RWPE2 (cell line): Measurements from ENCODE around the gene BOLA1.
A peak's percentile ranks its signal among the peaks of the same experiment; 100 is the strongest.
"Not testable (repeated sequence)": the region's sequence is repeated elsewhere in the genome, so short reads cannot be mapped to it uniquely, and the experiment has no call there.

Experiments
- ATAC-seq: fragments of 200-7000 bp; cut with Tn5 transposase; 3 replicates; pipeline ENCODE4 v1.9.1; 2021; ENCODE audit warnings: low read depth
- DNase-seq: peaks from one replicate; pipeline ENCODE4 v3.0.0-alpha.2; 2020; ENCODE audit warnings: low spot score
- H3K27ac ChIP-seq: fragments of 450-650 bp; 2 replicates; pipeline ENCODE4 v1.5.1; 2017; ENCODE audit warnings: mild to moderate bottlenecking; ENCODE audit not compliant: poor library complexity, severe bottlenecking
- H3K27me3 ChIP-seq: fragments of 250-450 bp; sonication (Bioruptor Pico); 2 replicates; pipeline ENCODE4 v1.5.1; 2021; ENCODE audit warnings: mild to moderate bottlenecking, moderate library complexity; ENCODE audit not compliant: insufficient read depth, poor library complexity, severe bottlenecking
- H3K36me3 ChIP-seq: fragments of 250-450 bp; sonication (Bioruptor Pico); 2 replicates; pipeline ENCODE4 v1.5.1; 2020; ENCODE audit warnings: low read depth, mild to moderate bottlenecking, moderate library complexity
- H3K4me1 ChIP-seq: fragments of 250-450 bp; sonication (Bioruptor Pico); 2 replicates; pipeline ENCODE4 v1.5.1; 2021; ENCODE audit warnings: mild to moderate bottlenecking, moderate library complexity; ENCODE audit not compliant: insufficient read depth, poor library complexity, severe bottlenecking
- H3K4me3 ChIP-seq: fragments of 250-450 bp; sonication (Bioruptor Pico); 2 replicates; pipeline ENCODE4 v1.5.1; 2021; ENCODE audit warnings: mild to moderate bottlenecking, moderate library complexity; ENCODE audit not compliant: severe bottlenecking
- H3K9me3 ChIP-seq: fragments of 250-450 bp; sonication (Bioruptor Pico); 2 replicates; pipeline ENCODE4 v1.5.1; 2021; ENCODE audit warnings: mild to moderate bottlenecking, moderate library complexity; ENCODE audit not compliant: severe bottlenecking
- CTCF ChIP-seq: fragments of 450-650 bp; IDR thresholded peaks from one replicate; pipeline ENCODE4 v1.5.1; 2017; ENCODE audit warnings: mild to moderate bottlenecking, moderate library complexity; ENCODE audit not compliant: poor library complexity, severe bottlenecking

Gene BOLA1

GRCh38 chr1:149899460-149900284, at the start of gene BOLA1:
Gene BOLA1 (plus strand): TSS chr1:149899568. CDS start chr1:149900060, 492 bp downstream.
- peak within 1 kb of the TSS; percentile 43 for H3K4me3 ChIP-seq
- peak; percentile 99 for ATAC-seq

GRCh38 chr1:149849947-149850360, 49.4 kb upstream of the BOLA1 start:
- DNase-seq (no peak), ATAC-seq (no peak)
- Histone ChIP-seq H3K27me3 (no peaks in the 10 kb centered on the region), H3K9me3 (no peaks in the 10 kb centered on the region), H3K4me1 (peaks cover 38% of the 10 kb centered on the region), H3K4me3 (peak overlapping the region; percentile 38), H3K27ac (peak overlapping the region; percentile 83), H3K36me3 (peaks cover 18% of the 10 kb centered on the region)
- no peak for TF ChIP-seq CTCF

More at GRCh38 chr1:149899460-149900284, at the start of gene BOLA1:
- peak within 1 kb of the TSS; percentile 47 for H3K27ac ChIP-seq
- no peaks in the 10 kb centered on the region for H3K27me3 ChIP-seq
- 0 out of 2 replicates have a peak, but pooled peaks cover 5% of the 10 kb centered on the region for H3K36me3 ChIP-seq
- H3K9me3 ChIP-seq: no peaks in the 10 kb centered on the region
- H3K4me1 ChIP-seq: no peaks in the 10 kb centered on the region
- DNase-seq: peak; percentile 93
- TF ChIP-seq CTCF: no peak

GRCh38 chr1:149850732-149851345, 48.5 kb upstream of the BOLA1 start:
- ATAC-seq: peak; percentile 57
- not testable (repeated sequence) for H3K4me3 ChIP-seq, DNase-seq, H3K27me3 ChIP-seq, H3K9me3 ChIP-seq
- Histone ChIP-seq H3K27ac (peak overlapping the region; percentile 83), H3K36me3 (peaks cover 14% of the 10 kb centered on the region), H3K4me1 (peaks cover 31% of the 10 kb centered on the region)

- H3K27me3 ChIP-seq, H3K9me3 ChIP-seq, H3K36me3 ChIP-seq, H3K4me3 ChIP-seq, H3K27ac ChIP-seq, DNase-seq: not testable (repeated sequence)
- peak; percentile 46 for ATAC-seq
- H3K4me1 ChIP-seq: peaks cover 28% of the 10 kb centered on the region
These were observed 47.7 kb upstream of the BOLA1 start for GRCh38 chr1:149851585-149852213.

GRCh38 chr1:149852263-149852662, 47.1 kb upstream of the BOLA1 start:
- peak; percentile 22 for ATAC-seq
- not testable (repeated sequence) for H3K27me3 ChIP-seq

GRCh38 chr1:149860271-149860670, 39.1 kb upstream of the BOLA1 start:
- not testable (repeated sequence) for H3K27me3 ChIP-seq, H3K4me1 ChIP-seq, H3K27ac ChIP-seq, DNase-seq, H3K4me3 ChIP-seq, H3K36me3 ChIP-seq, H3K9me3 ChIP-seq
- peak; percentile 1; the same call in 2 of the 3 replicates for ATAC-seq

More at GRCh38 chr1:149852263-149852662, 47.1 kb upstream of the BOLA1 start:
- H3K4me3 ChIP-seq, H3K36me3 ChIP-seq, H3K27ac ChIP-seq, H3K9me3 ChIP-seq, DNase-seq: not testable (repeated sequence)
- peaks cover 24% of the 10 kb centered on the region for H3K4me1 ChIP-seq

- ATAC-seq: peak; percentile 62
- not testable (repeated sequence) for H3K27me3 ChIP-seq, H3K36me3 ChIP-seq, H3K9me3 ChIP-seq, H3K4me3 ChIP-seq, H3K27ac ChIP-seq, H3K4me1 ChIP-seq, DNase-seq
These were observed 38.5 kb upstream of the BOLA1 start for GRCh38 chr1:149860684-149861496.

- not testable (repeated sequence) for DNase-seq, H3K27ac ChIP-seq, H3K27me3 ChIP-seq, H3K4me1 ChIP-seq, H3K9me3 ChIP-seq, H3K4me3 ChIP-seq, H3K36me3 ChIP-seq
- ATAC-seq: peak; percentile 24
These were observed 37.8 kb upstream of the BOLA1 start for GRCh38 chr1:149861497-149862054.
